Right ventricle myocardium inferior (tissue), 1 donor: ENCODE data around the gene TCP1. TPM values are rescaled to one million over a fixed set of nuclear protein-coding genes. Genes with fewer than 3 reads are reported as not detected.
A peak's percentile ranks its signal among the peaks of the same experiment; 100 is the strongest.

ENCODE experiments used
- ATAC-seq: fragments of 200-7000 bp; cut with Tn5 transposase; one replicate; pipeline ENCODE4 v1.9.1; 2020; ENCODE audit warnings: mild to moderate bottlenecking, moderate library complexity
- DNase-seq: peaks from one replicate; pipeline ENCODE4 v3.0.0; 2021; ENCODE audit errors: missing footprints
- intact Hi-C: fragments of 100-400 bp; cut with DNase I; formaldehyde crosslinking; loops from one replicate; pipeline ENCODE4 v1.11.0; 2022
- total RNA-seq: library from RNA; stranded (reverse); fragmentation: NEBNext Ultra II Directional; extraction: Animal tissue kit (Norgen Biotek cat#: 25700); gene quantifications from one replicate; pipeline ENCODE4 v1.2.1, GENCODE V29; 2021
- donor health status: DM: no; HTN: yes; CAD: no; lungs with severe emphysema.

Gene TCP1
- total RNA-seq, 1 donor from 2014 or later = 170 TPM

DNA sequence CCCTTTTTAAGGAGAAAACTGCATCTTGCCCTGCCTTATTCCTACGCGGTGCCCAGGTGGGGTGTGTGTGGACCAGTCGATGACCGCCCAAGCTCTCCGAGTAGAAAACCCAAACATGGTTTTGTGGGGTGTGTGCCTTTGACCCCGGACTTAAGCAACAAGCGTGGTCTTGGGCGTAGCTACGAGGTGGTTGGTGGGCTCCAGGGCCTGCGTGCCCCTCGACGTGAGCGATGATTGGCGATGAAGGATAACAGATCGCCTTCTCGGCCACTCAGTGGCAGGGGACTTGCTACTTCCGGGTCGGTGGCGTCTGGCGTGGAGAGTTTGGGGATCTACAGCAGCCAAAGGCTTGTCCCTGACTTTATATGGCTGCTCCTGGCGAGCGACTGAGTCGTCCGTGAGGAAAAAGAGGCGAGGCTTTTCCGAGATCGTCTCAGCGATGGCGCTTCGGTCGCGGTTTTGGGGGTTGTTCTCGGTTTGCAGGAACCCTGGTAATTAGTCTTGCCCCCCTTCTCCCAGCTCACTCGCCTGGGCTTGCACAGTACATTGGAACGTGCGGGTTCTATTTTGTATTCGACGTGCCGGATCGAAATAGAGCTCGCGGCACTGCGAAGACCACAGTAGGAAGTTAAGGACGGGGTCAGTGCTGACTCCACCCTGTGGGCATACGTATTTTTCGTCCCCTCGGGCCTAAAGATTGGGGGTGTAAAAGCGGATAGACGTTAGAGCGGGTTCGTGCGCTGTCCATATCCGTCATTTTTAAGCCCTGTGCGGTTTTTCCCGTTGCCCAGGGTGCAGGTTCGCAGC lies 950 bp upstream of the TCP1 start, which contains the start of gene MRPL18:
Gene MRPL18 (plus strand): TSS at position 319 of the 807 bp plus-strand sequence. CDS start 121 bp downstream, at position 440.
- intact Hi-C loops = loop anchor here (1.0 kb wide), 1 partner anchor 96 kb away; no protein-coding TSS in a partner anchor
- peak; percentile 96 for DNase-seq

DNA sequence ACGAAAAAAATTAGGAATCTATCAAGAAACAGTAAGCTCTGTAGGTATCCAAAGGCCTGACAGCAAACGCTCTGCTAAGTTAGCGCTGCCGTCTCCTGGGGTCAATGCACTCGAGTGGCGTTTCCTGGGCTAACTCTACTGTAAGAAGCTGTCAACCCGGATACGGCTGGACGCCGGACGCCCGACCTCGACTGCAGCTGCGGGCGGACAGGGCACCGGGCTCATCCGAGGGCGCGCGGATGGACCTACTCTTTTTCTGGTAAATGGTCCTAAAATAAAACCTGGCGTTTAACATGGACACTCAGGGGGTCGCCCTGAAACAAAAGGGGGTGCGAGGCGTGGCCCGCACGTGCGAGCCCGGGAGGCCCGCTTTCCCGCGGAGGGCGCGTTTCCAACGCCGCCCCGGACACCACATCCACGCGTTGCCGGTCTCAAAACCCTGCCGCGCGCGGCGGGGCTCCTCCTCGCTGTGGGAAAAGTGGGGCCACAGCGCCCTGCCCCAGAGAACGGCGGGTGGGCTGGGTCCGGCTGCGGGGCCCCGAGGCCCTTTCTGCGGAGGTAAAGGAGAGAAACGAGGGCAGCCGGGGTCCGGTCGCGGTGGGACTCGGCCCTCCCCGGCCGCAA lies 537 bp downstream of the TCP1 start:
- DNase-seq (peak; percentile 73), ATAC-seq (no peak)
- intact Hi-C loops = loop anchor here (1.0 to 2.0 kb wide), 2 partner anchors 28 to 60 kb away; no protein-coding TSS in a partner anchor

More for the DNA sequence above, 950 bp upstream of the TCP1 start, which contains the start of gene MRPL18:
- peak; percentile 94 for ATAC-seq

- ATAC-seq = no peak
- DNase-seq = peak; percentile 57
- intact Hi-C loops = loop anchor here (2.0 kb wide), 1 partner anchor 59 kb away; no protein-coding TSS in a partner anchor
These were observed 1.1 kb downstream of the TCP1 start for GRCh38 chr6:159788276-159788675.

- ATAC-seq (no peak), DNase-seq (no peak)
- intact Hi-C loops = no loop called here
These were observed 10.8 kb downstream of the TCP1 start for GRCh38 chr6:159778542-159779103.

GRCh38 chr6:159778131-159778530 lies 11.3 kb downstream of the TCP1 start:
- ATAC-seq = no peak
- DNase-seq = no peak
- intact Hi-C loops = no loop called here

DNA sequence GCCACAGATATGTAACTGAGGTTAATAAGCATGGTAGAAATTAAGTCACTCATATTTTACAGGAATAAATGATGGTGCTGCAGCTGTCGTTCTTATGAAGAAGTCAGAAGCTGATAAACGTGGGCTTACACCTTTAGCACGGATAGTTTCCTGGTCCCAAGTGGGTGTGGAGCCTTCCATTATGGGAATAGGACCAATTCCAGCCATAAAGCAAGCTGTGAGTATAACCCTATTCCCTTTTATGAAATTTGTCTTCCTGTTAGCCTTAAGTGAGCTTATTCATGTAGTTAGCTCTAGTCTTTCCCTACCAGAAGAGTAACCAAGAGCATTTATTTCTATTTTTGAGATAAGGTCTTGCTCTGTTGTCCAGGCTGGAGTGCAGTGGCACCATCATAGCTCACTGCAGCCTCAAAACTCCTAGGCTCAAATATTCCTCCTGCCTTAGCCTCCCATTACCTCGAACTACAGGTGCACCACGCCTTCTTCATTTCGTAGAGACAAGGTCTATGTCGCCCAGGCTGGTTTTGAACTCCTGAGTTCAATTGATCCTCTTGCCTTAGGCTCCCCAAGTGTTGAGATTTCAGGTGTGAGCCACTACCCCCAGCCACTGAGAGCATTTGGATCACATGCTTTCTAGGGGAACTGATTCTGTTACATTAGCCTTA lies 12.0 kb downstream of the TCP1 start:
- ATAC-seq = no peak
- intact Hi-C loops = no loop called here
- DNase-seq = no peak

GRCh38 chr6:159772196-159772595 lies 17.2 kb downstream of the TCP1 start:
- no peak for ATAC-seq
- no peak for DNase-seq
- intact Hi-C loops = no loop called here

GRCh38 chr6:159769470-159769869 lies 19.9 kb downstream of the TCP1 start:
- no peak for ATAC-seq
- intact Hi-C loops = no loop called here
- no peak for DNase-seq

DNA sequence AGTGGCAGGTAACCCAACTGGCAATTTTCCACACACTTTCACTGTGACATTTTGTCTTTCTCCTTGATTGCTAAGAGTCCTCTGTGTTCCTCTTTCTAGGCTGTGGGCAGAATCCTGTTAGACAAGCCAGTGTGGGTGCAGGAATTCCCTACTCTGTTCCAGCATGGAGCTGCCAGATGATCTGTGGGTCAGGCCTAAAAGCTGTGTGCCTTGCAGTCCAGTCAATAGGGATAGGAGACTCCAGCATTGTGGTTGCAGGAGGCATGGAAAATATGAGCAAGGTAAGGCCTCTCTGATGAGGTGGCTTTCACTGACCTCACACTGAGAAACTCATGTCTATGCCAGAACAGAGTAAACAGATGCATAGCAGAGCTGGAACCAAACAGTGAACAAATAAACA lies 22.5 kb downstream of the TCP1 start:
- intact Hi-C loops = no loop called here
- ATAC-seq = no peak
- DNase-seq = no peak

DNA sequence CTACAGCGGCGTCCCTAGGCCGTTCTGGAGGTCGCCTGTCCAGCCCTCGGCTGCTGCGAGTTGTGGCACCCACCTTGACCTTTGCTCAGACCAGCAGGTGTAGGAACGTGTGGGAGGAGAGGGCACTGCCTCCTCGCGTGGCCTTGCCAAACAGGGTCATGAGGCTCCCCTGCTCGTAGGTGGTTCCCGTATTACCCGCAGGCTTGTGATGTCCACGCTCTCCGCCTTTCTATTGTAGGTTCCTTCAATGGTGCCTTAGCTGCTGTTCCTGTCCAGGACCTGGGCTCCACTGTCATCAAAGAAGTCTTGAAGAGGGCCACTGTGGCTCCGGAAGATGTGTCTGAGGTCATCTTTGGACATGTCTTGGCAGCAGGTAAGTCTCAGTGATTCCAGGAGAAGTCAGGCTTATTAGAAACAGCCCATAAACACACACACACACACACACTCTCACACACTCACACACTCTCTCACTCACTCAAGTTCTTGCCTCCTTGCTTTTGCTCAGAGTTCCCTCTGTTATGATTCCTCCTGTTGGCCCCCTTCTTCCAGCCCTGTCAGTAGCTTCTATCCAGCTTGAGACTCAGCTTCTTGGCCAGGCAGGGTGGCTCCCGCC lies 26.6 kb downstream of the TCP1 start:
- intact Hi-C loops = loop anchor here (5.0 kb wide), 1 partner anchor 70 kb away; the partner anchor contains the start of gene SOD2
- ATAC-seq (no peak), DNase-seq (no peak)

DNA sequence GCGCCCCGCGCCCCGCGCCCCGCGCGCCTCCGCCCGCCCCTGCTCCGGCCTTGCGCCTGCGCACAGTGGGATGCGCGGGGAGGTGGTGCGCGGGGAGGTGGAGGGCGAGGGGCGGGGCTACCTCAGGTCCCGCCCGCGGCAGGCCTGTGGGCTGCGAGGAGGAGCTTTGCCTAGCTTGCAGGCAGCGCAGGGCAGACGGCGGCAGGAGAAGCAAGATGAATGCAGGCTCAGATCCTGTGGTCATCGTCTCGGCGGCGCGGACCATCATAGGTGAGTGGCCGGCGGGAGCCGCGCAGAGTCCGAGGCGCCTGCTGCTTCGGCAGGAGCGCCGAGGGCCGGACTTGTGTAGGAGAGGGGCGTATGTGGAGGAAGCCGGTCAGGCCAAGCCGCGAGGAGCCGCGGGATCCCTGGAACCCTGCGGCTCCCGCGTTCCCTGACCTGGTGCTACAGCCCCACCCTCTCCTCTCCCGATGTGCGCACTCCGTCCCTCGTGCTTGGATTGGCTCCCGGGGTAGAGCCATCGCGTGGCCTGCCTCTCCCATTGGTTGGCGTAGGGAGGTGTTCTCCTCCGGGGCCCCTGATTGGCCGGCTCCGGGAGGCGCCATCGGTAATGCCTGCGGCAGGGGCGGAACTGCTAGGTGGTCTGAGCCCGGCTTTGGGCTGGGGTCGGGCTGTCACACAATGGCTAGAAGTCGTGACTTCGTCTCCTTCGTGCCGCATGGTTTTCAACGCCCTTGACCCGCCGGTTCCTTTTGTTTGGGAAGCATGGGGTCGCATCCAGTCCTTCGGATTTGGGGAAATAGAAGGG lies 27.3 kb downstream of the TCP1 start, which contains the start of gene ACAT2:
Gene ACAT2 (plus strand): TSS at position 173 of the 808 bp plus-strand sequence. CDS start 43 bp downstream, at position 216.
- ATAC-seq = peak; percentile 99
- intact Hi-C loops = loop anchor here (1.0 to 5.0 kb wide), 3 partner anchors 27 to 70 kb away; partner anchors contain the start of genes SOD2, TCP1 and WTAP
- DNase-seq = peak; percentile 97

GRCh38 chr6:159761129-159761872 lies 28.1 kb downstream of the TCP1 start:
- peak; percentile 71 for DNase-seq
- ATAC-seq = no peak
- intact Hi-C loops = loop anchor here (1.0 to 5.0 kb wide), 3 partner anchors 28 to 69 kb away; partner anchors contain the start of genes SOD2, TCP1 and WTAP

DNA sequence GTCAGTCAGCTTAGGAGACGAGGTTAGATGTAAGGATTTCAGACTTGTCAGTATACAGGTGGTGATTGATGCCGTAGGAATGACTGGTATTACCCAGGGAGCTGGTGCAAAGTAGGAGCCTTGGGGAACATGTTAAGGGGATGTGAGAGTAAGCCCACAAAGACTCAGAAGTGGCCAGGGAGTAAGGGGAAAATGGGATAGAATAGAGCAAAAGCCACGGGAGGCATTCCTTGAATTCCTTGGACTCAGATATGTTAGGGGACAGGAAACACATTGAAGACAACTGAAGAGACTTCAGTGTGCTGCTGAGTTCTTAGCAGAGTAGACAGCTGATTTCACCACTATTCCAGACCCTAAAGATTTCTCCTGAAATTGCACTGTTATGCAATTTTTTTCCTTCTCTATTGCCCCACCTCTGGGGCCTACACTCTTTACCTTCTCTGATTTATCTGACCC lies 28.8 kb downstream of the TCP1 start:
- ATAC-seq (no peak), DNase-seq (no peak)
- intact Hi-C loops = loop anchor here (1.0 to 5.0 kb wide), 3 partner anchors 29 to 68 kb away; partner anchors contain the start of genes SOD2, TCP1 and WTAP

DNA sequence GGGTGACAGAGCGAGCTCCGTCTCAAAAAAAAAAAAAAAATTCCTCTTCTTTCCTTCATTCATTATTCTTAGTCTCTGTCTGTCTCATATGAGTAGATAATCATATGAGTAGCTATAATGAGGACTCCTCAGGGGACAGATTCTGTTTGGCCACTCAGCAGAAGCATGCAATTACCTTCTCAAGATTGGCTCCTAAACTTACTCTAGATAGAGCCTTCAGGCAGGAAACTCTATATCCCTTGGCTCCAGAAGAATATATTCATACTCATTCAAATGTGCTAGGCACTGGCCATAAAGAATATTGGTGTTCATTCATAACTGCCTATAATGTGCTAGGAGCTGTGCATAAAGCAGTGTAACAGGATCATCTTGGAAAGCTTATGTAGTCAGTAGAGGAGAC lies 29.8 kb downstream of the TCP1 start:
- intact Hi-C loops = loop anchor here (2.0 to 5.0 kb wide), 2 partner anchors 33 to 67 kb away; partner anchors contain the start of genes SOD2 and WTAP
- DNase-seq (no peak), ATAC-seq (no peak)

GRCh38 chr6:159758031-159759001 lies 31.1 kb downstream of the TCP1 start:
- DNase-seq (no peak), ATAC-seq (no peak)
- intact Hi-C loops = no loop called here
